Tongue (tissue), 2 donors: ENCODE measurements around the gene TRAF1. TPM values are rescaled to one million over a fixed set of nuclear protein-coding genes. Genes with fewer than 3 reads are reported as not detected.

Experiments used
- DNase-seq: peaks from one replicate; pipeline ENCODE4 v3.0.0-alpha.2; 2015
- total RNA-seq: library from RNA; depleted of rRNA; stranded (reverse); fragments of >200 nt; gene quantifications from one replicate; pipeline ENCODE4 v1.2.3, GENCODE V29; 2014

Gene TRAF1
- total RNA-seq, 1 donor from 2014 or later: 5.1 TPM

GRCh38 chr9:120924698-120925534, 1.7 kb downstream of the TRAF1 start:
- DNase-seq: no peak

DNA sequence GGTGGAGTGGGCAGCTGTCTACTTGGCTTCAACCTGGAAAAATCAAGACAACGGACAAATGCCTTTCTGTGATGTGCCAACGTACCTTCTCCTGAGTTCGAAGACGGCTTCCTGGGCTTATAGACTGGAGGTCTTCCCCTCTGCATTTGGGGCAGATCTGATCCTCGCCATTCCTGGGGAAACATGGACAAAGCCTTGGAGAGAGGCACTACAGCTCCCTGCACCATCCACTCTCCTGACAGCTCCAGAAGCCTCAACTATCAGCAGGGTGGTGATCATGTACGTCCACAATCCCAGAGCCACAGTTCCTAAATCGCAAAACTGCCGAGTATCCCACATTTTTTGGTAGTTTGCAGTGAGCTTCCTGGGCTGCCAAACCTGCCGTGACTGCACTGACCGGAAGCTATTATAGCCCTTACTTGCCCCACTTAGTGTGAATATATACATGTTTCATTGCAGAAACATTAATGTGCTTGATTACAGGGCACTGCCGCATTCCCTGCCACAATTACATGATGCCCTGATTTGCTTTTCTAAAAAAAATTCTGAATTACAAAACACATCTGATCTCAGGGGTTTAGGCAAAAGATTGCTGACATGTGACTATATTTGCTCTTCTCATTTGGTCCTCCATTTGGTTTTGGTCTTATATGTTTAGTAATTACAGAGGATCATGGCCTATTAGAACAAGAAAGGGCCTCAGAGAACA, 2.8 kb downstream of the TRAF1 start:
- DNase-seq: no peak

DNA sequence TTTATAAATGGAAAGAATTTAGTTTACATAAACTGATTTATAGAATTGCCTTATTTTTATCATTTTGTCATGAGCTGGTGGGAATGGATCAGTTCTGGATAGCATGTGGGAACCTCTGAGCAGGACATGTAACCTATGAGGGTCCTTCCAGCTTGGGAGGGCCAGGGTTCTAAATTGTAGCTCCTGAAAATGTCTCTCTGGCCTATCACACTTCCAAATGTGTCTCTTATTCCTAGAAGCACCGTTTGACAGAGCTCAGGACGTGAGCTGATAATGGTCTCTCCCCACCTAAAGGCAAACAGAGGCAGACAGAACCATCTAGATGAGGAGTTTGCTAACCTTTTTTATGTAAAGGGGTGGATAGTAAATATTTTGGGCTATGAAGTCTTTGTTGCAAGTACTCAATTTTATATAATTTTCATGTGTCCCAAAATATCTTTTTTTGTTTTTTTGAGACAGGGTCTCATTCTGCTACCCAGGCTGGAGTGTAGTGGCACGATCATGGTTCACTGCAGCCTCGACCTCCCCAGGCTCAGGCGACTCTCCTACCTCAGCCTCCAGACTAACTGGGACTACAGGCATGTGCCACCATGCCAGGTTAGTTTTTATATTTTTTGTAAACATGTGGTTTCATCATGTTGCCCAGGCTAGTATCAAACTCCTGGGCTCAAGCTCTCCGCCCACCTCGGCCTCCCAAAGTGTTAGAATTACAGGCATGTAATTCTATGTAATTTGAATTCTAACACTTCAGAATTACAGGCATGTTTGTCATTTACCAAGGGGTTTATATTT, 4.0 kb downstream of the TRAF1 start:
- no peak for DNase-seq

GRCh38 chr9:120921661-120922181, 4.9 kb downstream of the TRAF1 start:
- DNase-seq: no peak

DNA sequence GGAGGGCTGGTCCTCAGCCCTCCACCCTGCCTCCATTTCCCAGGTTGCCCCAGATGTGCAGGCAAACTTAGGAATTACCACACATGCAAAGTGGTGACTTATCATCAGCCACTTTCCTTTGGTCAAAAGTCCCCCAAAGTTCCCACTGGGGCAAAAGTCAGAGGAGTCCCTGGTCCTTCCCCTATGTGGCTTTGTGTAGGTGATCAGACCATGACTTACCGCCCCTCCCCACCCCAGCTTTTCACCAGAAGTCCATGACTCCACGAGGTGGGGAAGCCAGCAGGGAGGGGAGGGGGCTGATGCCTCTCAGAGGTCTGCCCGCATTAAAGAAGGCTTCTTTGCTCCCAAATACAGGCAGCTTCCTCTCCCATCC, 5.8 kb downstream of the TRAF1 start:
- DNase-seq: no peak

DNA sequence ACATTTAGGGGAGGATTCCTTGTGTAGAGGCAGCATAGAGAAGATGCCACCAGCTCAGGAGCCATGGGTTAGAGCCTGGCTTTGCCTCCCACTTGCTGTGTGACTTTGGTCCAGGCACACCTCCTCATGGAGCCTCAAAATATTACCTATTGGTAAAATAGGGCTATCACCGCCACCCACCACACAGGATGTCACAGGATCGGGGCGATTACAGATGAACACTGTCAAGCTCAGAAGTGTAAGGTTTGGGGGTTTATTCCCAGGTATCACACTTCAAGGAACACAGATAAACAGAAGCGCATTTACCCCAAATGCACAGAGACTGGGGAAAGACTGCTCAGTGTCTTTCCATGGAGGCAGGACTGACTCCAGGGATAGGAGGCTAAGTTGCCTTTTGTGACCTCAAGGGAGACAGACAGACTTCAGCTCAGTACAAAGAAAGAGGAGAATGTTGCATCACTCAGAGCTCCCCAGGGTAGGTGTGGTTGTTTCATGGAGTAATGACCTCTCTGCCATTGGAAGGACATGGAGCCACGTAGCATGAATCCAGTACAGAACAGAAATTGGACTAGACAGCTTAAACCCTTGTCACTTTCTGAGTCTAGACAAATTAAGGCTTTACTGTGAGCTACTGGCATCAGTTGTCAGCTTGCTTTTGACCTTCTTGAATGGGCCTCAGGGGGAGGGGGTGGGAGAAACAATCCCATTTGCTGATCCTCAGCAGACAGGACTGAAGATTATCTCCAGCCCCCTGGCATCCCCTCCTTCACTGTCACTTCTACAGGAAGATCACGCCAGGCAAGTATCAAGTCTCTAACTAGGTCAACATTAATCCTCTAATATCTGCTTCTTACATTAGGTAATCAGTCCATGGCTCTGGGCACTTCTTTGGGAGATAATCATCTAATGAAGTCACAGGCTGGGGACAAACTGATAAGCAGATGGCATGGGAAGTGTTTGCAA, 6.5 kb downstream of the TRAF1 start:
- DNase-seq: no peak

- peak; percentile 39 for DNase-seq
These were observed 7.4 kb downstream of the TRAF1 start for GRCh38 chr9:120918931-120919842.

GRCh38 chr9:120917929-120918762, 8.4 kb downstream of the TRAF1 start:
- DNase-seq: no peak

GRCh38 chr9:120916991-120917880, 9.4 kb downstream of the TRAF1 start:
- DNase-seq: no peak

- peak; percentile 52 for DNase-seq
These were observed 10.0 kb downstream of the TRAF1 start for GRCh38 chr9:120916588-120916987.

- no peak for DNase-seq
These were observed 10.6 kb downstream of the TRAF1 start for GRCh38 chr9:120915854-120916470.

DNA sequence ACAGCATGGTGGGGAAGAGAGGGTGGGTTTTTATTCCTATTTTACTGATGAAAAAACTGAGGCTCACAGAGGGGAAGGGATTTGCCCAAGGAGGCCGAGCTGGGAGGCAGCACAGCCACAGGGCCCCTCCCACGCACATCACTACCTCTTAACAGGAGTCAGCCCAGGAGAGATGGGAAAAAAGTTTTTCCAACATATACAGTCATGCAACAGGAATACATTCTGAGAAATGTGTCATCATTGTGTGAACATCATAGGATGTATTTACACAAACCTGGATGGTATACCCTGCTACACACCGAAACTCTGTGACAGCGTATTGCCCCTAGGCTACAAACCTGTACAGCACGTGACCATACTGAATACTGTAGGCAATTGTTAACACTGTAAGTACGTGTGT, 11.6 kb downstream of the TRAF1 start:
- DNase-seq: no peak

- DNase-seq: no peak
These were observed 12.2 kb downstream of the TRAF1 start for GRCh38 chr9:120914396-120914795.

DNA sequence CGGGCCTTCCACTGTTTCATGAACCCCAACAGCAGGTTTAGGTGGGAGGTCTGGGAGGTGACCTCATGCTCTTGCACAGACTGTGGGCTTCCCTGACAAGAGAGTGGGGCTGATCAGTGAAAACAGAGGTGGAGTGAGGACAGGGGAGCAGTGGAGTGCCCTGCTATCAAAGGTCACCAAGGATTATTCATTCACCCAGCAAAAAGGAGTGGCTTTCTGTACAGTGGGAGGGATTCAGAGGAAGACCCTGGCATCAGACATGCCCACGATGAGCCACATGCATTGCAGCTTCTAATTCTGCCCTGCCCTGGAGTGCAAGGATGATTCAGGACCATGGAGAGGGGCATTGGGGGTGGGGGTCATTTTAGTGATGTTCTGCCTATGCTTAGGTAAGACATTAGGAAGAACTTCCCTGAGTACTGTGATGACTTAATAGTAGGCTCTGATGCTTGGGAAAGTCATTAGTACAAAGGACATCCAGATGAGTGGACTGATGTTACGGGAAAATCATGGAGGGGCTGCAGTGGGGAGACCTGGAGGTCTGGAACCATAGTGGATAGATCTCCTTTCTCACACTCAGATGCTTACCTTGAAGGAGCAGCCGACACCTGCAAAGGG, 12.8 kb downstream of the TRAF1 start:
- no peak for DNase-seq

- DNase-seq: no peak
These were observed 13.5 kb downstream of the TRAF1 start for GRCh38 chr9:120912958-120913646.

DNA sequence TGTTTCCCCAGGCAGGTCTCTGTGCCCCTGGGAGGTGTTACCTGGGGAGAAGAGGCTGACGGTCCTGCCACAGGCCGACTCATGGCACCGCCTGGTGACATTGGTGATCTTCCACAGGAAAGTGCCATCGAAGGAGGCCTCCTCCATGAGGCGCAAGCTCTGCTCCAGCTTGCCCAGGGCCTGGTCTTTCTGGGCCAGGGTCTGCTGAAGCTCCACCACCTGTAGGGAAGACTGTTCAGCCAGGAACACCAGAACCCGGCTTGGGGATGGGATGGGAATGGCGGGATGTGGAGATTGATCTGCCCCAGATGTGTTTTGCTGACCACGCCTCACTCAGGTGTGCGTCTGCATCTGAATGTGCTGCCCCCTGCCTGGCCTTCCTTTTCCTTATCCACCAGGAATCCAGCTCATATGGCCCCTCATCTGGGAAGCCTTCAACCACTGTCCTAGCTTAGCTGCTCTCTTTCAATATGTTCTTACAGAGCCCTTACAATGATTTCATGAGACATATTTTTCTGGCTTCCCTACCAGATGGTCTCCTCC, 15.2 kb downstream of the TRAF1 start:
- DNase-seq: no peak
